C4-2B (cell line): ENCODE data around the gene CEP170.
"Not testable (repeated sequence)": the region's sequence is repeated elsewhere in the genome, so short reads cannot be mapped to it uniquely, and the experiment has no call there.

Source experiments
- H3K27ac ChIP-seq: fragments of 450-650 bp; 2 replicates; pipeline ENCODE4 v1.5.1; 2017
- TF ChIP-seq, protein P1 (sequence below): fragments of 450-650 bp; conservative IDR thresholded peaks from 2 replicates; pipeline ENCODE4 v1.5.1; 2017; ENCODE audit warnings: mild to moderate bottlenecking

Gene CEP170

DNA sequence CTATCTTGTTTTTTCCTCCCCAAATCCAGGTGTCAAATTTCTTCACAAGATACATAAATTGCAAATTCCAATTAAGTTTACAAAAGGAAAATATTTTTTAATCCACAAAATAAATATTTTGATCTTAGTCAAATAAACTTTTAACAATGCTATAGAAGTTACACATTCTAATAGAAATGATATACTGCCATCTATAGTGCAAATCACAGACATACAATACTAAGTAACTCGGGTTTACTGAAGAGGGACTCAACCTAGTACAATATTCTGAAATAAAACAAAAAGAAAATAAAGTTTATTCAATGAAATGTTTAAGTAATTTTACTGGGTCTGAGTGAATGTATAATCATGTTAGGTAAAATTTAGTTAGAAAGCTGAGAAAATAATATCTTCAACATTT is 114.6 kb downstream of the CEP170 start:
- TF ChIP-seq, protein P1, sequence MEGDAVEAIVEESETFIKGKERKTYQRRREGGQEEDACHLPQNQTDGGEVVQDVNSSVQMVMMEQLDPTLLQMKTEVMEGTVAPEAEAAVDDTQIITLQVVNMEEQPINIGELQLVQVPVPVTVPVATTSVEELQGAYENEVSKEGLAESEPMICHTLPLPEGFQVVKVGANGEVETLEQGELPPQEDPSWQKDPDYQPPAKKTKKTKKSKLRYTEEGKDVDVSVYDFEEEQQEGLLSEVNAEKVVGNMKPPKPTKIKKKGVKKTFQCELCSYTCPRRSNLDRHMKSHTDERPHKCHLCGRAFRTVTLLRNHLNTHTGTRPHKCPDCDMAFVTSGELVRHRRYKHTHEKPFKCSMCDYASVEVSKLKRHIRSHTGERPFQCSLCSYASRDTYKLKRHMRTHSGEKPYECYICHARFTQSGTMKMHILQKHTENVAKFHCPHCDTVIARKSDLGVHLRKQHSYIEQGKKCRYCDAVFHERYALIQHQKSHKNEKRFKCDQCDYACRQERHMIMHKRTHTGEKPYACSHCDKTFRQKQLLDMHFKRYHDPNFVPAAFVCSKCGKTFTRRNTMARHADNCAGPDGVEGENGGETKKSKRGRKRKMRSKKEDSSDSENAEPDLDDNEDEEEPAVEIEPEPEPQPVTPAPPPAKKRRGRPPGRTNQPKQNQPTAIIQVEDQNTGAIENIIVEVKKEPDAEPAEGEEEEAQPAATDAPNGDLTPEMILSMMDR, result peak; percentile 20; the same call in 1 of the 2 replicates
- not testable (repeated sequence) for H3K27ac ChIP-seq

DNA sequence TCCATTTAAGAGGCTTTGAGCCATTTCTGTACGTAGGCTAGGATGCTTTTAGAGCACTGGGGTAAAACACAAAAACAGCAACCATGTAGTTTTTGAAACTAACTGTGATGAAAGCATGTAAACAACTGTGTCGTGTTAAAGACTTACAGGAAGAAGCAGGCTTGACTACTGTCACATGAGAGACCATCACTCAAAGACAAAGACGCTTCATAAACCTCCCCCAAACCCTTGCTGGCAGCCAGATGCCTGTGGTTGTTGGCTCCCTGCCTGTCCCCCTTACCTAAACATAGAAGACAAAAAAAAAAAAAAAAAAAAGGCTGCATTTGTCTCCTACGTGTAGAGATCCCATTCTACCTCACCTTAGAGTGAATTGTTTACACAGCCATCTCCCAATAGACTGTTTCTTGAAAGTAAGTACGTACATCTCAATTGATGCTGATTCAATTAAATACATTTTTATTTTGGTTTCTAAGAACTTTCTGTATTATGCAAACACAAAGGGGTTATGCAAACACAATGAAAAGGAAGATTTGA is 132.1 kb downstream of the CEP170 start:
- H3K27ac ChIP-seq, result not testable (repeated sequence)

DNA sequence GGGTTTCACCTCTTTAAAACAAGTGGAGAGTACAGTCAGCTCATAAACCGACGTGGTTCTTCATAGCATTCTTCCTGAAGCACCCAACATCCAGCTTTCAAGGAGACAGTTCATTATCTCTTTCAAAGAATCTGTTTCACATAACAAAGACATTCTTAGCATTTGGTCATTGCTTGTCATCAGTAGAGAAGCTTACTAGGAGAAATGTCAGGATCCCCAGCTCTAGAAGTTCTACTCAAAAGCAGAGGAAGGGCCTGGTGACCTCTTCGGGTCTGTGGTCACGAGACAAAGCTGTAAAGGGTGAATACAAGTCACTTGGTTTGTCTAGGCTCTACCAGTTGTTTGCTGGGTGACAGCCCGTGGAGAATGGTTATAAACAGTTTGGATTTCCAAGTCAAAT is 133.1 kb downstream of the CEP170 start:
- not testable (repeated sequence) for H3K27ac ChIP-seq

DNA sequence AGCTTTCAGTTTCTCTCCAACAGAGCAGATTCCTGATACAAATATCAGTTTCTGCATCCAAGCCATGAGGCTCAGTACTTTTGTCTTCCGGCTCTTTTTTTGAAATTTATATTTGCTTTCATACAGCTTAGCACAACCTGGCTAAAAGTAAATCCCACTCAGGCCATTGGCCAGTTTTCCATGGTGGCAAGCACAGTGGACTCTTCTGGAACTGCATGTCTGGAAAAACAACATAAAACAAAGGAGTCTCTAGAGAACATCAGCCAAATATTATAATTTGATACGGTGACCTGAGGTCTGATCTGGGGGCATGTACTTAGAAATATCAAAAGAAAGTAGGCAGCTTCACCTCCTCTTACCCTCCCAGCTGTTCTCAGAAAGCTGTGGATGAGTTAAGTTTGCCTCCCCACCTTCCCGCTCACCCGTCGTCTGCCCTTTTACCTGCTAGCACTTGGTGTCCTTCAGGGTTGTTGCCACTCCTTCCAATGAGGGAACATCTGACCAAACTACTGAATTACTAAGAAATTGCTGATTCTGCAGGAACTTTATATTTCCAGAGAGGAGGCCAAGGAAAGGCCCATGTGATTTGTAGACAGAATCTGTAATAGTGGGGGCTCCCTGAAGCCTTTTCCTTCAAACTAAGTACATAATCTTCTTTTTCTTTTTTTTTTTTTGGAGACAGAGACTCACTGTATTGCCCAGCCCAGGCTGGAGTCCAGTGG is 136.3 kb downstream of the CEP170 start:
- not testable (repeated sequence) for H3K27ac ChIP-seq

DNA sequence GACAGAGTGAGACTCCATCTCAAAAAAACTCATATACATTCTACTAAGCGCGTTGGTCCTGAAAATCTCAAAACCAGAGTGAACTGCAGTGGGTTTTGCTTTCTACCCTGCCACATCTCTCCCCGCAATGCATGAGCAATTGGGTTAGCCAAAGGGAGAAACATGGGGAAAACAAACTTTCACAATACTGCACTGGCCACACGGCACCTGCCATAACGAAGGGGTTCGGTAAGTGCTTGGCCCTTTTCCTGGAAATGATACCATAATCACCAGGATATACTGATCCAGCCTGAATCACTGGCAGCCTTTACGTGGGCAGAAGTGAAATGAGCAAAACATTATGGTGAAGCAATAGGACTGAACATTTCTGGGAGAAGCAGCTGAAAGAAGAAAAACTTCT is 138.9 kb downstream of the CEP170 start:
- not testable (repeated sequence) for H3K27ac ChIP-seq

DNA sequence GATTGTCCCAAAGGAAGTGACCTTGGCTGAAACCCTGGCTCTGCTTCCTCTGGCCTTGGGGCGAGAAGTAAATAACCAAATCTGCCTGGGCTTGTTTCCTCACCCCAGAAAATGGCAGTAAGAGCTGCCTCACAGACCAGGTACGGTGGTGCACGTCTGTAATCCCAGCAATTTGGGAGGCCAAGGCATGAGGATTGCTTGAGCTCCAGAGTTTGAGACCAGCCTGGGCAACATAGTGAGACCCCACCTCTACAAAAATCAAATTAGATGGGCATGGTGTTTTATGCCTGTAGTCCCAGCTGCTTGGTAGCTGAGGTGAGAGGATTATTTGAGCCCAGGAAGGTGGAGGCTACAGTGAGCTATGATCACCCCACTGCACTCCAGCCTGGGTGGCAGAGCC is 140.3 kb downstream of the CEP170 start:
- H3K27ac ChIP-seq, result not testable (repeated sequence)

DNA sequence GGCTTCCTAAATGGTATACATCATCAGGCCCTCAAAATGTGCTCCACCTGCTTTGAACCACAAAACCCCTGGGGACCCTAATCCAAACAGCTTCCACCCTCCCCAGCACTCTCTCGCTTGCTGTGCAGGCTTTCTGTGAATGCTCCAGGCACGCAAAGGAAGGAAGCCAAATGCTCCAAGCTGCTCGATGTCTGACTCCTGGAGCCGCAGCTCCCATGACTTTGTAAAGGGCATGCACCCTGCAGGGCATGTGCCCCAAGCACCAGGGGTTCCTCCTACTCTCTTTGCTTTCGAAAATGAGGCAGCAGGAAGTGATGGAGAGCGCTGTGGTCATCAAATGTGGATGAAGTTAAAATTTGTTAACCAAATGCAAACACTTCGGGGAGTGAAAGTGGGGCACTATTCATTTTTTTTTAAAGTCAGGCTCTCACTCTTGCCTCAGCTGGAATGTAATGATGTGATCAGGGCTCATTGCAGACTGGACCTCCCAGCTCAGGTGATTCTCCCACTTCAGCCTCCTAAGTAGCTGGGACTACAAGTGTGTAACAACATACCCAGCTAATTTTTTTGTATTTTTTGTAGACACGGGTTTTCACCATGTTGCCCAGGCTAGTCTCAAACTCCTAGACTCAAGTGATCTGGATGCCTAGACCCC is 140.9 kb downstream of the CEP170 start:
- H3K27ac ChIP-seq, result not testable (repeated sequence)

DNA sequence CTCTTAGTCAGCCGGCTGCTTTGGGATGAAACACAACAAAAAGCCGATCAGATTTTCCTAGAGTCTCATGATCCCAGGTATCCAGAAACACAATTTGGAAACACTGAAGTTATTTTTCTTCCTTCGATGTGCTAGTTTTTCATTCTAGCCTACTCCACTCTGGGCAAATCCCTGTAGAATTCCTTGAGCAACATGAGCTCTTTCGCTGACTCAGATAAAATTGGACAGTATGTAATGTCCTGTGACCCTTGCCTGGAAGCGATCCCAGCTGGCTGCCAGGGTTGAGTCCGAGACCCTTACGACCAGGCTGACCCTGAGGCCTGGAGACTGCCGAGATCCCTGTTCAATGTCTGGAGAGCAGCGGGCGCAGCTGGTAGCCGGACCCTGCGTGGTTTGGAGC is 147.9 kb downstream of the CEP170 start:
- not testable (repeated sequence) for H3K27ac ChIP-seq

DNA sequence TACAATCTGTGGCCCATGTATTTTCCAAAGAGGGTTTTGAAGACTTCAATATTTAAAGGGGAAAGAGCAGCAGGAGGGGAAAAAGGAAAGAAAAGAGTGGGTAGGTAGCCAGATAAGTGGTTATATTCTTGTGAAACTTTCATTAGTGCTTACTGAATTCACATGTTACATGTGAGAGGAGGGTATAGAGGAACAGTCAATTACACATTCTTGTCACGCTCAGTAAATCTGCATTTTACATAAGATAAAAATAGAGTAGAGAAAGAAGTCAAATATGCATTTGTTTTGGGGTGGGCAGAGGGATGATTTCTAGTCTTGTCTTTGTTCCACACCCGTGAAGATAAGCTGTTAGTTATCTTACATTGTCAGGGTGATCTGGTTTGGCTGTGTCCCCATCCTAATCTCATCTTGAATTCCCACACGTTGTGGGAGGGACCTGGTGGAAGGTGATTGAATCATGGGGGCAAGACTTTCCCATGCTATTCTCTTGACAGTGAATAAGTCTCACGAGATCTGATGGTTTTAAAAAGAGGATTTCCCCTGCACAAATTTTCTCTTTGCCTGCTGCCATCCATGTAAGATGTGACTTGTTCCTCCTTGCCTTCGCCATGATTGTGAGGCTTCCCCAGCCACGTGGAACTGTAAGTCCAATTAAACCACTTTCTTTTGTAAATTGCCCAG is 149.3 kb downstream of the CEP170 start:
- H3K27ac ChIP-seq, result not testable (repeated sequence)

DNA sequence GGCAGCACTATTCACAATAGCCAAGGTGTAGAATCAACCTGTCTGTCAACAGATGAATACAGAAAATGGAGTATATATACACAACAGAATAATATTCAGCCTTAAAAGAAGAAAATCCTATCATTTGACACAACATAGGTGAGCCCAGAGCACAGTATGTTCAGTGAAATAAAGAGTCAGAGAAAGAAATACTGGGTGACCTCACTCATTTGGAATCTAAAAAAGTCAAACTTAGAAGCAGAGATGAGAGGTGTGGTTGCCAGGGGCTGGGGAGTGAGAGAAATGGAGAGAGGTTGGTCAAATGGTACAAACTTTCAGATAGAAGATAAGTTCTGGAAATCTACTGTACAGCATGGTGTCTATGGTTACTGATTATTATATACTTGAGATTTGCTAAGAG is 150.0 kb downstream of the CEP170 start:
- not testable (repeated sequence) for H3K27ac ChIP-seq

DNA sequence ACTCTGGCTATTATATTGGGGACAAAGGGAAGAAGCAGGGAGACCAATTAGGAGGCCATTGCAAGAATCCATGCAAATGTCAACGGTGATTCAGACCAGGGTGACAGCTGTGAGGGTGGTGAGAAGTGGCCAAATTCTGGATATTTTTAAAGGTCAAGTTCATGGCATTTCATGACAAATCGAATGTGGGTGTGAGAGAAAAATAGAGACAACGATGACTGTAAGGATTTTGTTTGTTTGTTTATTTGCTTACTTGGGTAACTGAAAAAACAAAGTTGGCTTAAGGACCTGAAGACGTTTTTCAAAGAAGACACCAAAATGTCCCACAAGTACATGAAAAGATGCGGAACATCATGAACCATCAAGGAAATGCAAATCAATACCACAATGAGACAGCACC is 150.6 kb downstream of the CEP170 start:
- not testable (repeated sequence) for H3K27ac ChIP-seq

DNA sequence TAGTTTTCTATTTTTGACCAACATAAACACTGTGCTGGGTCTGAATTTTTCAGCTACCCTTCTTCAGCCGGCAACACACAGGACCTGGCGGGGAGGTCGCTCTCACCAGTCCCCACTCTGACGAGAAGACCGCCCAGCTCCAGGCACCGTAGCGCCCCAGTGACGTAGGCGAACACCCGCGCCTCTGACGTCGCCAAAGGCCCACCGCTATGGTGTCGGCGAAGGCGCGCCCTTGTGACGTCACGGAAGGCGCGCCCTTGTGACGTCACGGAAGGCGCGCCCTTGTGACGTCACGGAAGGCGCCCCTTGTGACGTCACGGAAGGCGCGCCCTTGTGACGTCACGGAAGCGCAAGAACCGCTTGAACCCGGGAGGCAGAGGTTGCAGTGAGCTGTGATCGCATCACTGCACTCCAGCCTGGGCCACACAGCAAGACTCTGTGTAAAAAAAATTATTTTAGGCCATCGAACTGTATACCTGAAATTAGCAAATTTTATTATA is 153.5 kb downstream of the CEP170 start:
- not testable (repeated sequence) for H3K27ac ChIP-seq

DNA sequence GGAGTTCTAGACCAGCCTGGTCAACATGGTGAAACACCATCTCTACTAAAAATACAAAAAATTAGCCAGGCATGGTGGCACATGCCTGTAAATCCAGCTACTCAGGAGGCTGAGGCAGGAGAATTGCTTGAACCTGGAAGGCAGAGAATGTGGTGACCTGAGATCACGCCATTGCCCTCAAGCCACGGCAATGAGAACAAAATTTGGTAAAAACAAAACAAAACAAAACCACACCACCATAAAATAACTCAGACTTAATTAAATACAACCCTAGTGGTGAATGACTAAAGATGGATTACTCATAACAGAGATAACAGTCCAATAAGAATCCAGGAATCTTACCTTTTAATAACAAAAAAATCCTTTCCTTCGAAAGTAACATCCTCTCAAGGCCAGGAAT is 167.7 kb downstream of the CEP170 start:
- not testable (repeated sequence) for H3K27ac ChIP-seq
